Esophagus muscularis mucosa (tissue), 4 donors: ENCODE data around the gene IFNK. TPM values are rescaled to one million over a fixed set of nuclear protein-coding genes. Genes with fewer than 3 reads are reported as not detected.

Source experiments
- DNase-seq: peaks from one replicate; pipeline ENCODE4 v3.0.0-alpha.2; 2017; ENCODE audit errors: extremely low spot score
- H3K27ac ChIP-seq, 4 donors: fragments of 200-600 bp; sonication (generic); replicated peaks in 1 of 4; 1 replicate in 3 of 4; 2 replicates in 1 of 4; pipeline ENCODE4 v1.5.1; 2016 to 2019; ENCODE audit warnings: mild to moderate bottlenecking in 1 of 4
- H3K27me3 ChIP-seq, 4 donors: fragments of 200-600 bp; sonication (generic); one replicate each; pipeline versions ENCODE4 v1.5.1 to v1.6.0; 2016 to 2019
- H3K36me3 ChIP-seq, 4 donors: fragments of 200-600 bp; sonication (generic); one replicate each; pipeline ENCODE4 v1.5.1; 2016 to 2019
- H3K4me1 ChIP-seq, 4 donors: fragments of 200-600 bp; sonication (generic); one replicate each; pipeline ENCODE4 v1.5.1; 2016 to 2019
- H3K4me3 ChIP-seq, 4 donors: fragments of 200-600 bp; sonication (generic); 1 replicate in 2 of 4; 2 replicates in 2 of 4; pipeline ENCODE4 v1.5.1; 2016 to 2019; ENCODE audit warnings: mild to moderate bottlenecking in 4 of 4, moderate library complexity in 1 of 4
- H3K9me3 ChIP-seq, 4 donors: fragments of 200-600 bp; sonication (generic); 1 replicate in 3 of 4; 2 replicates in 1 of 4; pipeline ENCODE4 v1.5.1; 2016 to 2019
- CTCF ChIP-seq, 3 experiments: fragments of 200-600 bp in 2 of 3; fragments of 450-650 bp in 1 of 3; sonication (generic) in 2 of 3; IDR thresholded peaks; one replicate each; pipeline ENCODE4 v1.5.1; 2017 to 2019; ENCODE audit warnings: antibody characterized with exemption in 3 of 3, mild to moderate bottlenecking in 2 of 3, moderate library complexity in 1 of 3
- EP300 ChIP-seq: sonication (generic); formaldehyde crosslinking; IDR thresholded peaks from one replicate; pipeline ENCODE4 v1.6.1; 2017; ENCODE audit warnings: antibody characterized with exemption
- POLR2A ChIP-seq: fragments of 450-650 bp; IDR thresholded peaks from one replicate; pipeline ENCODE4 v1.6.1; 2017; ENCODE audit warnings: antibody characterized with exemption, moderate library complexity, mild to moderate bottlenecking, low read depth
- POLR2AphosphoS5 ChIP-seq, 2 donors: sonication (generic); formaldehyde crosslinking; IDR thresholded peaks; one replicate each; pipeline ENCODE4 v1.6.1; 2017; ENCODE audit warnings: antibody characterized with exemption in 2 of 2
- WGBS: methylation state at CpG from one replicate; pipeline ENCODE4 v1.1.5; 2018; 5-methylcytosine and 5-hydroxymethylcytosine counted together
- intact Hi-C: fragments of 100-400 bp; cut with DNase I; formaldehyde crosslinking; loops from one replicate; pipeline ENCODE4 v1.15.1; 2023
- total RNA-seq, 4 donors: library from RNA; depleted of rRNA; stranded (reverse); fragments of >200 nt; gene quantifications; one replicate each; pipeline versions ENCODE4 v1.1.0 to v1.2.1, GENCODE V29; 2016

The IFNK gene
- total RNA-seq, 4 donors from 2014 or later, result not detected

DNA sequence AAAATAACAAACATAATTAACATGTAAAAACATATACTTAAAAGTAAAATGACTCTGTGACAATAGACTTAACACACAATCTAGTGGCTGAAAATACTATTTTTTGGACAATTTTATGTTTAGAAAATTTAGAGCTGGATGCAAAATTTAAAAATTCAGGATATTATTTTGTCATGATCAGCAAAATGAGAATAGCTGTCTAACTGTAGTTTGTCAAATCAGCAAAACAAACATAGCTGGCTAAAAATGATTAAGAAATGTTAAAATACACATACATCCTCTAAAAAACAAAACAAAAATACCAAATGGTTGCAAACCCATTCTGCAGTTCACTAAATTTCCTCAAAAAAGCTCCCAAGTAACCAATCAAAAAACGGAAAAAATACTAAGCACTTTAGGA lies 30.6 kb downstream of the IFNK start:
- H3K4me3 ChIP-seq, result no peak overlapping the region
- no peak overlapping the region for H3K27ac ChIP-seq
- intact Hi-C loops, result no loop called here
- 92% methylated on average over 1 of the region's 1 CpG for WGBS
- no peak for DNase-seq
- no peaks in the 10 kb centered on the region for H3K9me3 ChIP-seq
- peaks cover 24 to 86% (median 54%) of the 10 kb centered on the region in 4 donors for H3K36me3 ChIP-seq
- no peak for TF ChIP-seq POLR2A
- no peak for TF ChIP-seq EP300
- no peak for TF ChIP-seq CTCF (IDR thresholded peaks at IDR 0.05)
- TF ChIP-seq POLR2AphosphoS5 (IDR thresholded peaks at IDR 0.05), result no peak
- H3K4me1 ChIP-seq, result no peaks in the 10 kb centered on the region
- no peaks in the 10 kb centered on the region for H3K27me3 ChIP-seq

GRCh38 chr9:27556470-27556869 lies 32.4 kb downstream of the IFNK start:
- TF ChIP-seq POLR2AphosphoS5 (IDR thresholded peaks at IDR 0.05) (no peak), CTCF (IDR thresholded peaks at IDR 0.05) (no peak), POLR2A (no peak), EP300 (no peak)
- no peak overlapping the region for H3K4me3 ChIP-seq
- DNase-seq, result no peak
- intact Hi-C loops, result no loop called here
- H3K27ac ChIP-seq, result no peak overlapping the region
- 88% methylated on average over 8 of the region's 8 CpGs for whole genome bisulfite sequencing
- H3K4me1 ChIP-seq, result no peaks in the 10 kb centered on the region
- no peaks in the 10 kb centered on the region for H3K9me3 ChIP-seq
- H3K27me3 ChIP-seq, result no peaks in the 10 kb centered on the region
- H3K36me3 ChIP-seq, result peaks cover 17 to 98% (median 62%) of the 10 kb centered on the region in 4 donors

DNA sequence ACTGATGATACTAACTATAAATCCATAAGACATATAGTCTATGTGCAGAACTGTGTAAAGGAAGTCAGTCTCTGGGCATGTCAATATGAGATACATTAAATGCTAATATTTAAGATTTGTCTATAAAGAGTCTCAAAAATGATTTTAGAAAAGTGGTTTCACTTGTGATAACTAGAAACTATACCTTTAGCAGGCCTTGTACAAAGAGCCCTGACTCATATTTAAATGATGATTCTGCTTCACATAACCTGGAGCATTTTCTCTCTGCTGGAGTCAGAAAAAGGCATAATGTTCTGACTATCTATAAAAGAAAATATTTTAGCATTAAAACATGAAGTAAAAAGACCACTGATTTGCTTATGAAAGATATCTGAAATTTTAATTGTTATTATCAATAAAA lies 34.2 kb downstream of the IFNK start:
- no peak overlapping the region for H3K27ac ChIP-seq
- no peak overlapping the region for H3K4me3 ChIP-seq
- H3K4me1 ChIP-seq, result no peaks in the 10 kb centered on the region
- intact Hi-C loops, result no loop called here
- TF ChIP-seq EP300 (no peak), POLR2A (no peak), POLR2AphosphoS5 (IDR thresholded peaks at IDR 0.05) (no peak), CTCF (IDR thresholded peaks at IDR 0.05) (no peak)
- no peak for DNase-seq
- H3K9me3 ChIP-seq, result no peaks in the 10 kb centered on the region
- no peaks in the 10 kb centered on the region for H3K27me3 ChIP-seq
- peaks cover 17 to 89% (median 58%) of the 10 kb centered on the region in 4 donors for H3K36me3 ChIP-seq

DNA sequence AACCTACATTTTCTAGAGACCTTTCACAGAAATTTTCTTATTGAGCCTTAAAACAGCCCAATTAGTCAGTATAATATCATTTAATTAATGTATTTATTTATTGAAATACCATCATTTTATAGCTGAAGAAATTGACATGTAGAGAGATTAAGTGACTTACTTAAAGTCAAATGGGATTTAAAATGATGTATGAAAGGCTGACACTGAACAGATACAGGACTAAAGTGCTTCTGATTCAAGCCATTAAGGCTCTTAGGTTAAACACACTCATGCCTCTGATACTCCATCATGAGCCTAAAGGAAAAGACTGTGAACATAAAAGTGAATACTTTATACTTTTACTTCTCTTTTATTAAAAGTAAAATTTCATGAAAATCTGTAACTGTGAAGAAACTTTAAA lies 36.4 kb downstream of the IFNK start:
- intact Hi-C loops, result no loop called here
- H3K36me3 ChIP-seq, result peaks cover 13 to 85% (median 48%) of the 10 kb centered on the region in 4 donors

More for the DNA sequence above, 36.4 kb downstream of the IFNK start:
- peaks cover 0 to 3% (median 1%) of the 10 kb centered on the region in 4 donors for H3K4me1 ChIP-seq
- TF ChIP-seq CTCF (IDR thresholded peaks at IDR 0.05) (no peak), POLR2AphosphoS5 (IDR thresholded peaks at IDR 0.05) (no peak), EP300 (no peak), POLR2A (no peak)
- no peak for DNase-seq
- H3K4me3 ChIP-seq, result no peak overlapping the region
- no peaks in the 10 kb centered on the region for H3K27me3 ChIP-seq
- no peak overlapping the region for H3K27ac ChIP-seq
- H3K9me3 ChIP-seq, result no peaks in the 10 kb centered on the region
